SU-DHL-6 (cell line): ENCODE data around the gene MACF1.

Experiments used
- CTCF ChIP-seq: fragments of 200-600 bp; sonication (generic); IDR thresholded peaks from one replicate; pipeline ENCODE4 v1.5.1; 2017; ENCODE audit warnings: antibody characterized with exemption, mild to moderate bottlenecking, low read length, moderate library complexity; ENCODE audit not compliant: insufficient read depth, poor library complexity, severe bottlenecking
- EZH2phosphoT487 ChIP-seq: fragments of 200-600 bp; sonication (generic), shearing (Covaris generic); conservative IDR thresholded peaks from 2 replicates; pipeline ENCODE4 v1.6.1; 2018; ENCODE audit warnings: mild to moderate bottlenecking, antibody characterized with exemption, low read length, moderate library complexity, mixed read lengths

DNA sequence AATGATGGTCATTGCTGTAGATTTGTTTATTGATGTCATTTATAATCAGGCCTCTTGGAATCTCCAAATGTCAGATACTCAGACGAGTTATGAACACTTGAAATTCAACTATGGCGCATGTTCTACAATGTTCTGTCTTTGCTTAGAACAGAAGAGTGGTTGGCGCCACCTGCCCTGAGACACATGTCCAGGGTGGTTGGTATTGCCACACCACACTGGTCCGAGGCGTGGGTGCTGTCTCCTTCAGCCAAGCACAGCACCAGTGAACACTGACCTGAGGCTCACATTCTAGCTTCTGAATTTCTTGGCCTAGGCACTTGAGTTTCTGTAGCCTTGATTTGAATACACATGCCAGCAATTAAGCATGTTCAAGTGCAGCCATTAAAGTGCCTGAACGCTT lies 276.8 kb downstream of the MACF1 start:
- TF ChIP-seq CTCF (no peak), EZH2phosphoT487 (no peak)
